Peyer's patch (tissue), 4 donors: ENCODE results near the gene SPART.

ENCODE experiments used
- CTCF ChIP-seq, 6 experiments: fragments of 450-650 bp in 4 of 6; fragments of 200-600 bp in 2 of 6; sonication (generic) in 1 of 6; IDR thresholded peaks; one replicate each; pipeline ENCODE4 v1.5.1; 2017 to 2019; ENCODE audit warnings: antibody characterized with exemption in 6 of 6, mild to moderate bottlenecking in 3 of 6, moderate library complexity in 1 of 6
- POLR2A ChIP-seq, 2 donors: fragments of 450-650 bp; IDR thresholded peaks; one replicate each; pipeline ENCODE4 v1.5.1; 2017; ENCODE audit warnings: antibody characterized with exemption in 2 of 2, mild to moderate bottlenecking in 2 of 2, moderate library complexity in 2 of 2

GRCh38 chr13:36343766-36344165 lies 2.4 kb downstream of the SPART start:
- no peak for TF ChIP-seq CTCF (IDR thresholded peaks at IDR 0.05)
- no peak for TF ChIP-seq POLR2A (IDR thresholded peaks at IDR 0.05)
